Left colon (tissue), 2 donors: ENCODE results near the gene MYCBPAP. TPM values are rescaled to one million over a fixed set of nuclear protein-coding genes. Genes with fewer than 3 reads are reported as not detected.

Experiments used
- ATAC-seq: fragments of 200-7000 bp; cut with Tn5 transposase; one replicate; pipeline ENCODE4 v1.9.1; 2020; ENCODE audit warnings: mild to moderate bottlenecking, moderate library complexity
- DNase-seq, 2 donors: peaks; one replicate each; pipeline ENCODE4 v3.0.0-alpha.2; 2020
- intact Hi-C, 2 donors: fragments of 100-400 bp; cut with DNase I in 1 of 2; cut with micrococcal nuclease in 1 of 2; formaldehyde crosslinking; loops; one replicate each; pipeline versions ENCODE4 v1.11.2 to v1.14.0; 2022; cut with DNase I, micrococcal nuclease
- total RNA-seq, 2 donors: library from RNA; stranded (reverse); fragmentation: NEBNext Ultra II Directional; extraction: Animal tissue kit (Norgen Biotek cat#: 25700); gene quantifications; one replicate each; pipeline ENCODE4 v1.2.1, GENCODE V29; 2021
- donor health status: DM: no; HTN: no; CAD: no.
- donor health status: DM: yes; HTN: yes; CAD: no.

Gene MYCBPAP
- total RNA-seq, 2 donors from 2014 or later = 2.1 to 2.8 TPM

GRCh38 chr17:50558091-50558490 lies 49.9 kb downstream of the MYCBPAP start:
- no peak for DNase-seq
- intact Hi-C loops = loop anchor here in 1 of 2 donors (10.0 kb wide), 1 partner anchor 137 kb away; no protein-coding TSS in a partner anchor
- no peak for ATAC-seq

- DNase-seq = no peak
- ATAC-seq = no peak
- intact Hi-C loops = loop anchor here in 1 of 2 donors (10.0 kb wide), 1 partner anchor 136 kb away; no protein-coding TSS in a partner anchor
Measured at GRCh38 chr17:50558581-50558940, 50.3 kb downstream of the MYCBPAP start.

- ATAC-seq (no peak), DNase-seq (peak in 1 of 2 donors; percentile 29)
- intact Hi-C loops = loop anchor here in 1 of 2 donors (10.0 kb wide), 1 partner anchor 136 kb away; no protein-coding TSS in a partner anchor
Measured at GRCh38 chr17:50558941-50559614, 50.8 kb downstream of the MYCBPAP start.

GRCh38 chr17:50559674-50560184 lies 51.5 kb downstream of the MYCBPAP start:
- intact Hi-C loops = loop anchor here in 1 of 2 donors (10.0 kb wide), 1 partner anchor 135 kb away; no protein-coding TSS in a partner anchor
- DNase-seq (peak; percentile 72 to 78), ATAC-seq (peak; percentile 66)

- DNase-seq (peak; percentile 84 to 91), ATAC-seq (peak; percentile 91)
- intact Hi-C loops = no loop called here
Measured at GRCh38 chr17:50560185-50560824, 52.1 kb downstream of the MYCBPAP start, which contains the start of gene CACNA1G. CACNA1G (plus strand) TSS chr17:50560715; CDS start chr17:50561460, 745 bp downstream.

- intact Hi-C loops = no loop called here
- ATAC-seq (no peak), DNase-seq (peak in 1 of 2 donors; percentile 22)
Measured at GRCh38 chr17:50560931-50561745, 52.9 kb downstream of the MYCBPAP start.

GRCh38 chr17:50561746-50562141 lies 53.5 kb downstream of the MYCBPAP start:
- DNase-seq (no peak), ATAC-seq (no peak)
- intact Hi-C loops = no loop called here

GRCh38 chr17:50562242-50563091 lies 54.2 kb downstream of the MYCBPAP start:
- DNase-seq (no peak), ATAC-seq (no peak)
- intact Hi-C loops = no loop called here

GRCh38 chr17:50563092-50563511 lies 54.9 kb downstream of the MYCBPAP start:
- intact Hi-C loops = no loop called here
- no peak for DNase-seq
- ATAC-seq = no peak

GRCh38 chr17:50564916-50565315 lies 56.7 kb downstream of the MYCBPAP start:
- ATAC-seq = no peak
- peak in 1 of 2 donors; percentile 54 for DNase-seq
- intact Hi-C loops = loop anchor here in 1 of 2 donors (5.0 kb wide), 1 partner anchor 52 kb away; no protein-coding TSS in a partner anchor

GRCh38 chr17:50565402-50566350 lies 57.4 kb downstream of the MYCBPAP start:
- DNase-seq = no peak
- intact Hi-C loops = loop anchor here in 1 of 2 donors (5.0 kb wide), 1 partner anchor 52 kb away; no protein-coding TSS in a partner anchor
- ATAC-seq = no peak

GRCh38 chr17:50566886-50567285 lies 58.6 kb downstream of the MYCBPAP start:
- DNase-seq = no peak
- intact Hi-C loops = loop anchor here in 1 of 2 donors (5.0 kb wide), 1 partner anchor 50 kb away; no protein-coding TSS in a partner anchor
- ATAC-seq = no peak

GRCh38 chr17:50568659-50569058 lies 60.4 kb downstream of the MYCBPAP start:
- DNase-seq (no peak), ATAC-seq (no peak)
- intact Hi-C loops = loop anchor here in 1 of 2 donors (5.0 kb wide), 1 partner anchor 49 kb away; no protein-coding TSS in a partner anchor

GRCh38 chr17:50569592-50569991 lies 61.4 kb downstream of the MYCBPAP start:
- DNase-seq = no peak
- intact Hi-C loops = loop anchor here in 1 of 2 donors (5.0 kb wide), 1 partner anchor 48 kb away; no protein-coding TSS in a partner anchor
- no peak for ATAC-seq

- DNase-seq (no peak), ATAC-seq (no peak)
- intact Hi-C loops = no loop called here
Measured at GRCh38 chr17:50570032-50570431, 61.8 kb downstream of the MYCBPAP start.

- intact Hi-C loops = no loop called here
- ATAC-seq (no peak), DNase-seq (no peak)
Measured at GRCh38 chr17:50570528-50570927, 62.3 kb downstream of the MYCBPAP start.

- DNase-seq = no peak
- intact Hi-C loops = no loop called here
- no peak for ATAC-seq
Measured at GRCh38 chr17:50571681-50572080, 63.4 kb downstream of the MYCBPAP start.
